ENCODE measurements around the gene TNNT2. TPM values are rescaled to one million over a fixed set of nuclear protein-coding genes. Genes with fewer than 3 reads are reported as not detected.

The TNNT2 gene
- total and polyA plus RNA-seq, 2 donors, result 3.1 to 10.0 TPM

GRCh38 chr1:201406831-201407406, 29.4 kb upstream of the TNNT2 start:
- H3K4me1 ChIP-seq (ENCODE audit: control insufficient read depth in 2 of 2, insufficient read depth in 2 of 2, low read length in 2 of 2), result no peaks in the 10 kb centered on the region
- H3K36me3 ChIP-seq (ENCODE audit: control insufficient read depth in 2 of 2, insufficient read depth in 2 of 2, low read length in 1 of 2), result no peaks in the 10 kb centered on the region
- no peak overlapping the region for H3K4me3 ChIP-seq (ENCODE audit: low read length in 2 of 2)
- H3K9me3 ChIP-seq (ENCODE audit: control insufficient read depth in 2 of 2, insufficient read depth in 1 of 2, low read length in 1 of 2), result no peaks in the 10 kb centered on the region
- WGBS, result 93% methylated on average over 8 of the region's 8 CpGs
- H3K27ac ChIP-seq (ENCODE audit: low read depth in 1 of 2, low read length in 1 of 2), result no peak overlapping the region
- DNase-seq (ENCODE audit: low read depth in 6 of 9, low spot score in 9 of 9), result no peak
- H3K27me3 ChIP-seq (ENCODE audit: control insufficient read depth in 2 of 2, insufficient read depth in 1 of 2, low read length in 1 of 2), result peaks cover 0 to 11% of the 10 kb centered on the region in 2 donors

- 85% methylated on average over 10 of the region's 10 CpGs for WGBS
- Histone ChIP-seq H3K36me3 (ENCODE audit: control insufficient read depth in 2 of 2, insufficient read depth in 2 of 2, low read length in 1 of 2) (no peaks in the 10 kb centered on the region), H3K27me3 (ENCODE audit: control insufficient read depth in 2 of 2, insufficient read depth in 1 of 2, low read length in 1 of 2) (peaks cover 0 to 25% of the 10 kb centered on the region in 2 donors), H3K4me1 (ENCODE audit: control insufficient read depth in 2 of 2, insufficient read depth in 2 of 2, low read length in 2 of 2) (no peaks in the 10 kb centered on the region), H3K4me3 (ENCODE audit: low read length in 2 of 2) (no peak overlapping the region), H3K27ac (ENCODE audit: low read depth in 1 of 2, low read length in 1 of 2) (no peak overlapping the region), H3K9me3 (ENCODE audit: control insufficient read depth in 2 of 2, insufficient read depth in 1 of 2, low read length in 1 of 2) (no peaks in the 10 kb centered on the region)
- DNase-seq (ENCODE audit: low read depth in 6 of 9, low spot score in 9 of 9), result no peak
Measured at GRCh38 chr1:201405484-201405831, 28.0 kb upstream of the TNNT2 start.

- Histone ChIP-seq H3K36me3 (ENCODE audit: control insufficient read depth in 2 of 2, insufficient read depth in 2 of 2, low read length in 1 of 2) (no peaks in the 10 kb centered on the region), H3K27me3 (ENCODE audit: control insufficient read depth in 2 of 2, insufficient read depth in 1 of 2, low read length in 1 of 2) (peaks cover 4 to 30% of the 10 kb centered on the region in 2 donors), H3K4me3 (ENCODE audit: low read length in 2 of 2) (no peak overlapping the region), H3K4me1 (ENCODE audit: control insufficient read depth in 2 of 2, insufficient read depth in 2 of 2, low read length in 2 of 2) (no peaks in the 10 kb centered on the region), H3K9me3 (ENCODE audit: control insufficient read depth in 2 of 2, insufficient read depth in 1 of 2, low read length in 1 of 2) (no peaks in the 10 kb centered on the region), H3K27ac (ENCODE audit: low read depth in 1 of 2, low read length in 1 of 2) (no peak overlapping the region)
- DNase-seq (ENCODE audit: low read depth in 6 of 9, low spot score in 9 of 9), result no peak
- WGBS, result 92% methylated on average over 11 of the region's 11 CpGs
Measured at GRCh38 chr1:201404722-201405483, 27.4 kb upstream of the TNNT2 start.

DNA sequence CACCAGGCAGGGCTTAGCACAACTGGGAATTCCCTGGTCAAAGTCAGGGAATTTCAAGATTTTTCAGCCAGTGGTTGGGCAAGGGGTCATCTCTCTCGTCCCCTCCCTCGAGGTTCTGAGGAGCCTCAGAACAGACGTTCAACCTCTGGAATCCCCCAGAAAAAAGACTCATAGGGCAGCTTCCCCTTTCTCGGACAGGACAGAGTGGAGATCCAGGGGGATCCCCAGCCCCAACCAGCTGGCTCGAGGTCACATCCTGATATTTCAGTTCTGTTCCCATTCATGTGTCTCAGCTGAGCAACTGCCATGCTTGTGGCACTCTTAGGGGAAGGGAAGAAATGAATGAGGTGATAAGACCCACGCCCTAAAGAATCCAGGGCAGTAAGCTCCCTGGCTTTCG, 26.6 kb upstream of the TNNT2 start:
- 58% methylated on average over 7 of the region's 7 CpGs for WGBS
- peak in 1 of 9 donors; percentile 19 for DNase-seq (ENCODE audit: low read depth in 6 of 9, low spot score in 9 of 9)
- no peaks in the 10 kb centered on the region for H3K9me3 ChIP-seq (ENCODE audit: control insufficient read depth in 2 of 2, insufficient read depth in 1 of 2, low read length in 1 of 2)
- no peak overlapping the region for H3K4me3 ChIP-seq (ENCODE audit: low read length in 2 of 2)
- no peak overlapping the region for H3K27ac ChIP-seq (ENCODE audit: low read depth in 1 of 2, low read length in 1 of 2)
- H3K4me1 ChIP-seq (ENCODE audit: control insufficient read depth in 2 of 2, insufficient read depth in 2 of 2, low read length in 2 of 2), result no peaks in the 10 kb centered on the region
- H3K27me3 ChIP-seq (ENCODE audit: control insufficient read depth in 2 of 2, insufficient read depth in 1 of 2, low read length in 1 of 2), result peaks cover 12 to 39% of the 10 kb centered on the region in 2 donors
- no peaks in the 10 kb centered on the region for H3K36me3 ChIP-seq (ENCODE audit: control insufficient read depth in 2 of 2, insufficient read depth in 2 of 2, low read length in 1 of 2)

DNA sequence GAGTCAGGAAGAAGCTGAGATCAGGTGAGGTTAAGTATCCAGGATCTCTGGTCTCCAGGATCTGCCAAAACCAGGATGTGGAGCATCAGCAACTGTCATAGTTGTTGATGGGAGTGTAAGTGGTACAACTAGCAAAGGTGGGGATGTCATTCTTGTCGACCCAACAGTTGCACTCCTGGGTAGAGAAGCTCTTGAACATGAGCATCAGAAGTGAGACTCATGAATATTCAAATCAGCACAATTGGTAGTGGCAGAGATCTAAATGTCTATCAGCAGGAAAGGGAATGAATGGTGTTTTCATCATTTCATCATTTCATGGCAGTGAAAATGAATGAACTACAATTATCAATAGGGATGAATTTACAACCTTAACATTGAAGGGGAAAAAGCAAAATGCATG, 25.9 kb upstream of the TNNT2 start:
- Histone ChIP-seq H3K27me3 (ENCODE audit: control insufficient read depth in 2 of 2, insufficient read depth in 1 of 2, low read length in 1 of 2) (peaks cover 19 to 46% of the 10 kb centered on the region in 2 donors), H3K36me3 (ENCODE audit: control insufficient read depth in 2 of 2, insufficient read depth in 2 of 2, low read length in 1 of 2) (no peaks in the 10 kb centered on the region), H3K4me1 (ENCODE audit: control insufficient read depth in 2 of 2, insufficient read depth in 2 of 2, low read length in 2 of 2) (no peaks in the 10 kb centered on the region), H3K27ac (ENCODE audit: low read depth in 1 of 2, low read length in 1 of 2) (no peak overlapping the region), H3K4me3 (ENCODE audit: low read length in 2 of 2) (no peak overlapping the region), H3K9me3 (ENCODE audit: control insufficient read depth in 2 of 2, insufficient read depth in 1 of 2, low read length in 1 of 2) (peaks cover 0 to 3% of the 10 kb centered on the region in 2 donors)
- no peak for DNase-seq (ENCODE audit: low read depth in 6 of 9, low spot score in 9 of 9)
- 87% methylated on average over 1 of the region's 1 CpG for WGBS

GRCh38 chr1:201401700-201402099, 24.2 kb upstream of the TNNT2 start:
- peaks cover 26 to 62% of the 10 kb centered on the region in 2 donors for H3K27me3 ChIP-seq (ENCODE audit: control insufficient read depth in 2 of 2, insufficient read depth in 1 of 2, low read length in 1 of 2)
- no peak for DNase-seq (ENCODE audit: low read depth in 6 of 9, low spot score in 9 of 9)
- H3K9me3 ChIP-seq (ENCODE audit: control insufficient read depth in 2 of 2, insufficient read depth in 1 of 2, low read length in 1 of 2), result peaks cover 0 to 3% of the 10 kb centered on the region in 2 donors
- no peaks in the 10 kb centered on the region for H3K4me1 ChIP-seq (ENCODE audit: control insufficient read depth in 2 of 2, insufficient read depth in 2 of 2, low read length in 2 of 2)
- H3K27ac ChIP-seq (ENCODE audit: low read depth in 1 of 2, low read length in 1 of 2), result no peak overlapping the region
- no peak overlapping the region for H3K4me3 ChIP-seq (ENCODE audit: low read length in 2 of 2)
- no peaks in the 10 kb centered on the region for H3K36me3 ChIP-seq (ENCODE audit: control insufficient read depth in 2 of 2, insufficient read depth in 2 of 2, low read length in 1 of 2)
- 83% methylated on average over 2 of the region's 2 CpGs for WGBS

DNA sequence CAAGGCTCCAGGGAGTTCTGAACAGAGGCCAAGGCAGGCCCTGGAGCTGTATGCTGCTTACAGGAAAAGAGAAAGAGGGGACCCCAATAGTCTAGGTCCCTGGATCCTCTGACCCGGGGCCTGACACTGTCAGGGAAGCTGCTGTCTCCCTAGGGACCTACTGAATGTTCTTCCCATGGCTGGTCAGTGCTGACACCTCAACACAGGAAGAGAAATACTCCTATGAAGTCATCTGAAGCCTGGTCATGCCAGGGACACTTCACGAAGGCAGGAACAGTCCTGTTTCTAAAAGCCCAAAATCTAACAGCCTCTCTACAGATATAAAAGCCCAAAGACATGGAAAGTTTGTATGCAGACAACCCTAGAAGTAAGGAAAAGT, 23.4 kb upstream of the TNNT2 start:
- no peaks in the 10 kb centered on the region for H3K4me1 ChIP-seq (ENCODE audit: control insufficient read depth in 2 of 2, insufficient read depth in 2 of 2, low read length in 2 of 2)
- WGBS, result 92% methylated on average over 2 of the region's 2 CpGs

GRCh38 chr1:201400212-201400851, 22.9 kb upstream of the TNNT2 start:
- peaks cover 0 to 3% of the 10 kb centered on the region in 2 donors for H3K9me3 ChIP-seq (ENCODE audit: control insufficient read depth in 2 of 2, insufficient read depth in 1 of 2, low read length in 1 of 2)
- no peak overlapping the region for H3K27ac ChIP-seq (ENCODE audit: low read depth in 1 of 2, low read length in 1 of 2)
- no peak overlapping the region for H3K4me3 ChIP-seq (ENCODE audit: low read length in 2 of 2)
- no peak for DNase-seq (ENCODE audit: low read depth in 6 of 9, low spot score in 9 of 9)
- peaks cover 26 to 70% of the 10 kb centered on the region in 2 donors for H3K27me3 ChIP-seq (ENCODE audit: control insufficient read depth in 2 of 2, insufficient read depth in 1 of 2, low read length in 1 of 2)
- H3K36me3 ChIP-seq (ENCODE audit: control insufficient read depth in 2 of 2, insufficient read depth in 2 of 2, low read length in 1 of 2), result no peaks in the 10 kb centered on the region
- no peaks in the 10 kb centered on the region for H3K4me1 ChIP-seq (ENCODE audit: control insufficient read depth in 2 of 2, insufficient read depth in 2 of 2, low read length in 2 of 2)
- WGBS, result 92% methylated on average over 11 of the region's 11 CpGs

More for the DNA sequence above, 23.4 kb upstream of the TNNT2 start:
- H3K27me3 ChIP-seq (ENCODE audit: control insufficient read depth in 2 of 2, insufficient read depth in 1 of 2, low read length in 1 of 2), result peaks cover 26 to 68% of the 10 kb centered on the region in 2 donors
- no peak overlapping the region for H3K4me3 ChIP-seq (ENCODE audit: low read length in 2 of 2)
- H3K36me3 ChIP-seq (ENCODE audit: control insufficient read depth in 2 of 2, insufficient read depth in 2 of 2, low read length in 1 of 2), result no peaks in the 10 kb centered on the region
- peaks cover 0 to 3% of the 10 kb centered on the region in 2 donors for H3K9me3 ChIP-seq (ENCODE audit: control insufficient read depth in 2 of 2, insufficient read depth in 1 of 2, low read length in 1 of 2)
- H3K27ac ChIP-seq (ENCODE audit: low read depth in 1 of 2, low read length in 1 of 2), result no peak overlapping the region
- no peak for DNase-seq (ENCODE audit: low read depth in 6 of 9, low spot score in 9 of 9)

All from thymus (tissue), 11 donors.